Measurements from ENCODE around the gene RPTOR. TPM values are rescaled to one million over a fixed set of nuclear protein-coding genes. Genes with fewer than 3 reads are reported as not detected.

The RPTOR gene
- polyA plus RNA-seq, 1 donor from 2014 or later, result 8.0 TPM

- TF ChIP-seq REST (IDR thresholded peaks at IDR 0.05; ENCODE audit: borderline replicate concordance) (no peak), EP300 (conservative IDR thresholded peaks at IDR 0.05; ENCODE audit: poor library complexity, severe bottlenecking) (no peak), POLR2AphosphoS5 (IDR thresholded peaks at IDR 0.05) (no peak), RAD21 (conservative IDR thresholded peaks at IDR 0.05) (no peak), SMC3 (conservative IDR thresholded peaks at IDR 0.05; ENCODE audit: poor library complexity) (no peak), EZH2 (IDR thresholded peaks at IDR 0.05; ENCODE audit: borderline replicate concordance, insufficient read depth, low read length, poor library complexity, severe bottlenecking) (no peak), CTCF (IDR thresholded peaks at IDR 0.05; ENCODE audit: poor library complexity, severe bottlenecking) (no peak), TAF1 (IDR thresholded peaks at IDR 0.05; ENCODE audit: low read depth) (no peak), MXI1 (conservative IDR thresholded peaks at IDR 0.05; ENCODE audit: poor library complexity, severe bottlenecking) (no peak)
These were observed 33.9 kb upstream of the RPTOR start for GRCh38 chr17:80510772-80511171.

GRCh38 chr17:80511222-80512180, 33.1 kb upstream of the RPTOR start:
- Histone ChIP-seq H3K36me3 (ENCODE audit: insufficient read depth, low read length) (no peaks in the 10 kb centered on the region), H2AFZ (ENCODE audit: low read depth, low read length) (no peak overlapping the region)
- TF ChIP-seq TAF1 (IDR thresholded peaks at IDR 0.05; ENCODE audit: low read depth), result no peak

More at GRCh38 chr17:80510772-80511171, 33.9 kb upstream of the RPTOR start:
- Histone ChIP-seq H3F3A (ENCODE audit: insufficient read depth, low read length, poor library complexity, severe bottlenecking) (no peaks in the 10 kb centered on the region), H2AFZ (ENCODE audit: low read depth, low read length) (no peak overlapping the region), H3K4me3 (ENCODE audit: low read length) (no peak overlapping the region), H3K4me2 (ENCODE audit: low read length) (no peak overlapping the region), H3K27me3 (ENCODE audit: insufficient read depth, low read depth, low read length) (no peaks in the 10 kb centered on the region), H3K9me2 (ENCODE audit: insufficient read depth, low read length) (no peaks in the 10 kb centered on the region), H3K36me3 (ENCODE audit: insufficient read depth, low read length) (no peaks in the 10 kb centered on the region), H3K79me2 (replicated peaks; ENCODE audit: insufficient read depth, low read length) (no peaks in the 10 kb centered on the region), H3K9me3 (ENCODE audit: low read length) (no peaks in the 10 kb centered on the region), H4K20me1 (ENCODE audit: insufficient read depth) (no peaks in the 10 kb centered on the region), H3K9ac (ENCODE audit: low read length) (no peak overlapping the region), H3K27ac (ENCODE audit: low read length) (no peak overlapping the region)

More at GRCh38 chr17:80511222-80512180, 33.1 kb upstream of the RPTOR start:
- Histone ChIP-seq H3K4me3 (ENCODE audit: low read length) (no peak overlapping the region), H3K79me2 (replicated peaks; ENCODE audit: insufficient read depth, low read length) (no peaks in the 10 kb centered on the region), H3K4me2 (ENCODE audit: low read length) (no peak overlapping the region), H4K20me1 (ENCODE audit: insufficient read depth) (no peaks in the 10 kb centered on the region), H3K9me3 (ENCODE audit: low read length) (no peaks in the 10 kb centered on the region), H3K27me3 (ENCODE audit: insufficient read depth, low read depth, low read length) (no peaks in the 10 kb centered on the region), H3F3A (ENCODE audit: insufficient read depth, low read length, poor library complexity, severe bottlenecking) (no peaks in the 10 kb centered on the region), H3K9me2 (ENCODE audit: insufficient read depth, low read length) (no peaks in the 10 kb centered on the region), H3K9ac (ENCODE audit: low read length) (no peak overlapping the region), H3K27ac (ENCODE audit: low read length) (no peak overlapping the region)
